CD14-positive monocyte (primary cell): ENCODE results near the gene PGP. TPM values are rescaled to one million over a fixed set of nuclear protein-coding genes. Genes with fewer than 3 reads are reported as not detected.

Source experiments
- DNase-seq, 3 donors: peaks; one replicate each; pipeline ENCODE4 v3.0.0-alpha.2; 2011 to 2022
- H2AFZ ChIP-seq: 2 replicates; pipeline ENCODE4 v1.6.0; 2012; ENCODE audit warnings: mild to moderate bottlenecking, low read depth, low read length, inconsistent platforms; ENCODE audit not compliant: insufficient read depth, poor library complexity, severe bottlenecking
- H3K27ac ChIP-seq, 2 donors: 1 replicate in 1 of 2; 2 replicates in 1 of 2; pipeline ENCODE4 v1.5.1; 2012 to 2013; ENCODE audit warnings: low read length in 2 of 2, control low read depth in 1 of 2, inconsistent platforms in 1 of 2, low read depth in 1 of 2, mild to moderate bottlenecking in 1 of 2
- H3K27me3 ChIP-seq, 2 donors: one replicate each; pipeline versions ENCODE4 v1.6.0 to v1.6.1; 2011 to 2013; ENCODE audit warnings: low read length in 2 of 2; ENCODE audit not compliant: control insufficient read depth in 2 of 2, insufficient read depth in 2 of 2
- H3K36me3 ChIP-seq, 2 donors: replicated peaks in 1 of 2; 1 replicate in 1 of 2; 2 replicates in 1 of 2; pipeline versions ENCODE4 v1.5.1 to v1.6.1; 2012 to 2013; ENCODE audit warnings: low read length in 2 of 2, control low read depth in 1 of 2, inconsistent platforms in 1 of 2, mild to moderate bottlenecking in 1 of 2; ENCODE audit not compliant: insufficient read depth in 2 of 2, control insufficient read depth in 1 of 2
- H3K4me1 ChIP-seq, 2 donors: 1 replicate in 1 of 2; 2 replicates in 1 of 2; pipeline versions ENCODE4 v1.5.1 to v1.6.1; 2012 to 2013; ENCODE audit warnings: low read length in 2 of 2, control low read depth in 1 of 2, inconsistent platforms in 1 of 2, mild to moderate bottlenecking in 1 of 2, moderate library complexity in 1 of 2; ENCODE audit not compliant: insufficient read depth in 2 of 2, control insufficient read depth in 1 of 2
- H3K4me2 ChIP-seq: replicated peaks from 2 replicates; pipeline ENCODE3; 2012; ENCODE audit warnings: low read length, moderate library complexity, mild to moderate bottlenecking; ENCODE audit not compliant: poor library complexity, severe bottlenecking; ENCODE audit errors: extremely low read depth
- H3K4me3 ChIP-seq, 3 experiments: fragments of 200-600 bp in 1 of 3; sonication (generic) in 1 of 3; replicated peaks in 1 of 3; 1 replicate in 2 of 3; 2 replicates in 1 of 3; pipeline ENCODE4 v1.5.1; 2011 to 2013; ENCODE audit warnings: low read length in 3 of 3, mild to moderate bottlenecking in 3 of 3, control low read depth in 2 of 3, low read depth in 2 of 3, inconsistent platforms in 1 of 3, moderate library complexity in 1 of 3
- H3K79me2 ChIP-seq: 2 replicates; pipeline ENCODE4 v1.6.0; 2012; ENCODE audit warnings: mild to moderate bottlenecking, control low read depth, inconsistent platforms, low read length, moderate library complexity; ENCODE audit not compliant: insufficient read depth
- H3K9ac ChIP-seq: 2 replicates; pipeline ENCODE4 v1.6.0; 2017; ENCODE audit warnings: low read length, mild to moderate bottlenecking; ENCODE audit not compliant: insufficient read depth, poor library complexity, severe bottlenecking
- H3K9me3 ChIP-seq, 2 donors: replicated peaks in 1 of 2; 1 replicate in 1 of 2; 2 replicates in 1 of 2; pipeline versions ENCODE4 v1.5.1 to v1.6.1; 2012 to 2013; ENCODE audit warnings: low read length in 2 of 2, control low read depth in 1 of 2; ENCODE audit not compliant: control insufficient read depth in 1 of 2, insufficient read depth in 1 of 2
- H4K20me1 ChIP-seq: 2 replicates; pipeline ENCODE4 v1.6.0; 2012; ENCODE audit warnings: mild to moderate bottlenecking, low read length, control low read depth, moderate library complexity; ENCODE audit not compliant: insufficient read depth
- H3K27ac Mint-ChIP-seq, 7 donors: one replicate each; pipeline ENCODE4 v1.8.0; 2020; ENCODE audit warnings: mild to moderate bottlenecking in 7 of 7, mixed read lengths in 7 of 7, moderate library complexity in 6 of 7, inconsistent platforms in 2 of 7
- H3K27me3 Mint-ChIP-seq, 3 donors: one replicate each; pipeline ENCODE4 v1.8.0; 2021 to 2022; ENCODE audit warnings: low read depth in 3 of 3, mild to moderate bottlenecking in 3 of 3, mixed read lengths in 3 of 3, moderate library complexity in 3 of 3, inconsistent platforms in 1 of 3
- H3K36me3 Mint-ChIP-seq, 2 donors: one replicate each; pipeline ENCODE4 v1.8.0; 2020; ENCODE audit warnings: mixed read lengths in 2 of 2, inconsistent platforms in 1 of 2, mild to moderate bottlenecking in 1 of 2
- H3K4me1 Mint-ChIP-seq: one replicate; pipeline ENCODE4 v1.8.0; 2020; ENCODE audit warnings: mild to moderate bottlenecking, mixed read lengths
- H3K4me3 Mint-ChIP-seq, 2 donors: one replicate each; pipeline ENCODE4 v1.8.0; 2020; ENCODE audit warnings: mild to moderate bottlenecking in 2 of 2, mixed read lengths in 2 of 2, moderate library complexity in 1 of 2
- H3K9me3 Mint-ChIP-seq, 7 donors: one replicate each; pipeline ENCODE4 v1.8.0; 2020 to 2022; ENCODE audit warnings: mixed read lengths in 7 of 7, mild to moderate bottlenecking in 6 of 7, moderate library complexity in 6 of 7, inconsistent platforms in 2 of 7
- WGBS: methylation state at CpG from one replicate; pipeline ENCODE4 v1.1.5; 2013; ENCODE audit warnings: missing lambda C conversion rate; ENCODE audit not compliant: insufficient coverage; 5-methylcytosine and 5-hydroxymethylcytosine counted together
- intact Hi-C, 2 donors: fragments of 100-400 bp; cut with micrococcal nuclease; formaldehyde crosslinking; loops; one replicate each; pipeline versions ENCODE4 v1.15.0 to v1.15.1; 2023
- polyA plus RNA-seq, 3 donors: library from polyadenylated mRNA; depleted of rRNA in 1 of 3; unstranded in 2 of 3; stranded (reverse) in 1 of 3; fragments of 300-500 nt in 2 of 3; fragments of >200 nt in 1 of 3; fragmentation: Illumina TruSeq in 2 of 3; gene quantifications; 1 replicate in 2 of 3; 2 replicates in 1 of 3; pipeline ENCODE4 v1.2.3, GENCODE V29; 2012 to 2021
- TF ChIP-seq, protein P1 (sequence below): fragments of 200-600 bp; IDR thresholded peaks from one replicate; pipeline ENCODE4 v1.8.0; 2022; ENCODE audit warnings: antibody characterized with exemption, mild to moderate bottlenecking

Gene PGP
- polyA plus RNA-seq, 3 donors: 7.2 to 20.2 (median 19.2) TPM

DNA sequence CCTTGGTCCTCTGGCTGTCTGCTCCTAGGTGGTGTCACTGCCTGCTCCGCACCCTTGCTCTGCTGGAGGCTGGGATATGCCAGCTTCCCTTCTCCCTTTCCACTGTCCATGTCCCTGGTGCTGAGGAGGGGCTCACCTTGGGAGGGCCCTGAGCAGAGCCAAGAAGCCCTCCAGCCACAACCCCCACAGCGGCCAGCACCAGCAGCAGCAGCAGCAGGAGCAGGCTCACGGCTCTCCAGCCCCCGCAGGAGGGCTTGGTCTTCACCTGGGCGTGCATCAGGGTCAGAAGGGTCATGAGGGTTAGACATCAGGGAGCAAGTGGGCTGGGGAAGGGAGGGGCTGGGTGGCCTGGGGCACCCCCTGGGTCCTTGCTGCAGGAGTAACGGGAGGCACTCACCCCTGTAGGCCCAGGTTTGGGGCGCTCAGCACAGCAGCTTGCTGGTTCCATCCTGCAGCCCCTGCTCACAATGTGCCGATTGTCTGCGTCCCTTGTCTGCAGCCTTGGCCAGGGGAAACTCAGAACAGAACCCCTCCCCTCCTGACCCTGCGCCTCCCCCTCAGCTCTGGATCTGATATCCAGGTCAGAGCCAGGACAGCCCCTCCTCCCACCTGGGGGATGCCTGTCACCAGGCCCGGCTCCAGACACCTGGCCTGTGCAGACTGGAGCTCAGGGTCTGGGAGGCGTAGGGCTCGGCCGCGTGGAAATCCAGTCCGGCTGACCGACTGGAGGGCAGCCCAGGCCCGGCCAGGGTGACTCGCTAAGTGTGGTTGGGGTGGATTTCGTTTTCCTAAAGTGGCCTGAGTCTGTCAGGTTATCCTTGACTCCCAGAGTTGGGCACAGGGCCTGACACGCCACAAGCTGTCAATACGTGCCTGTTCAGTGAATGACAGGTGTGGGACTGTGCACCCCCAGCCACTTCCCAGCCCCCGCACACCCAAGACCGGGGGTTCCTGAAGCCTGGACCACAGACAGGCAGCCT is 4.0 kb downstream of the PGP start, which contains the start of gene BRICD5:
TSS of gene BRICD5 (minus strand) at position 478 of the 980 bp plus-strand sequence. CDS start at position 448, 30 bp downstream.
- DNase-seq: no peak
- no peak within 1 kb of the TSS for H2AFZ ChIP-seq
- Mint-ChIP-seq H3K9me3 (peaks cover 0 to 2% (median 0%) of the 10 kb centered on the region in 7 donors), H3K36me3 (peaks cover 23 to 43% of the 10 kb centered on the region in 2 donors), H3K4me1 (peaks cover 42% of the 10 kb centered on the region), H3K27ac (peak within 1 kb of the TSS in 1 of 7 donors; percentile 80), H3K27me3 (peaks cover 0 to 4% (median 0%) of the 10 kb centered on the region in 3 donors), H3K4me3 (no peak within 1 kb of the TSS)
- WGBS: 83% methylated on average over 20 of the region's 24 CpGs
- no peak within 1 kb of the TSS for H3K4me2 ChIP-seq
- intact Hi-C loops: no loop called here
- H3K36me3 ChIP-seq: peaks cover 29 to 38% of the 10 kb centered on the region in 2 donors
- no peaks in the 10 kb centered on the region for H3K27me3 ChIP-seq
- no peaks in the 10 kb centered on the region for H3K9me3 ChIP-seq
- no peak within 1 kb of the TSS for H3K9ac ChIP-seq
- H3K4me1 ChIP-seq: peaks cover 37 to 44% of the 10 kb centered on the region in 2 donors
- H4K20me1 ChIP-seq: peaks cover 47% of the 10 kb centered on the region
- TF ChIP-seq, protein P1, sequence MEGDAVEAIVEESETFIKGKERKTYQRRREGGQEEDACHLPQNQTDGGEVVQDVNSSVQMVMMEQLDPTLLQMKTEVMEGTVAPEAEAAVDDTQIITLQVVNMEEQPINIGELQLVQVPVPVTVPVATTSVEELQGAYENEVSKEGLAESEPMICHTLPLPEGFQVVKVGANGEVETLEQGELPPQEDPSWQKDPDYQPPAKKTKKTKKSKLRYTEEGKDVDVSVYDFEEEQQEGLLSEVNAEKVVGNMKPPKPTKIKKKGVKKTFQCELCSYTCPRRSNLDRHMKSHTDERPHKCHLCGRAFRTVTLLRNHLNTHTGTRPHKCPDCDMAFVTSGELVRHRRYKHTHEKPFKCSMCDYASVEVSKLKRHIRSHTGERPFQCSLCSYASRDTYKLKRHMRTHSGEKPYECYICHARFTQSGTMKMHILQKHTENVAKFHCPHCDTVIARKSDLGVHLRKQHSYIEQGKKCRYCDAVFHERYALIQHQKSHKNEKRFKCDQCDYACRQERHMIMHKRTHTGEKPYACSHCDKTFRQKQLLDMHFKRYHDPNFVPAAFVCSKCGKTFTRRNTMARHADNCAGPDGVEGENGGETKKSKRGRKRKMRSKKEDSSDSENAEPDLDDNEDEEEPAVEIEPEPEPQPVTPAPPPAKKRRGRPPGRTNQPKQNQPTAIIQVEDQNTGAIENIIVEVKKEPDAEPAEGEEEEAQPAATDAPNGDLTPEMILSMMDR: no peak
- H3K79me2 ChIP-seq: peaks cover 46% of the 10 kb centered on the region
- no peak within 1 kb of the TSS for H3K4me3 ChIP-seq
- H3K27ac ChIP-seq: no peak within 1 kb of the TSS

DNA sequence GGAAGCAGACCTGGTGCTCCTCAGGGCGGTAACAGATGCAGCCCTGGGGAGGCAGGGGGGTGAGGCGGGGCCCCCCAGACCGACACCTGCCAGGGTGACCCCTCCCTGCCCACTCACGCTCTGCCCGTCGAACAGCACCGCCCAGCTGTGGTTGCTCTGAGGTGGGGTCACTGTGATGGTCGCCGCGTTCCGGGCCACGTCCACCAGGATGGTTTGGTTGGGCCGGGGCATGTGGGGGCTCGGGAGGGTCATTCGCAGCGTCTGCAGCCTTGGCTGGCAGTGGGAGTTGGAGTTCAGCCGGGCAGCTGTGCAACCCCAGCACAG is 4.7 kb downstream of the PGP start:
- peaks cover 47% of the 10 kb centered on the region for H3K79me2 ChIP-seq
- DNase-seq: no peak
- H3K9me3 Mint-ChIP-seq: peaks cover 0 to 2% (median 0%) of the 10 kb centered on the region in 7 donors
- no peak overlapping the region for H3K27ac ChIP-seq
- H3K27ac Mint-ChIP-seq: no peak overlapping the region
- no peak overlapping the region for H3K4me3 ChIP-seq
- H3K4me2 ChIP-seq: no peak overlapping the region
- H4K20me1 ChIP-seq: peaks cover 47% of the 10 kb centered on the region
- H3K9me3 ChIP-seq: no peaks in the 10 kb centered on the region
- intact Hi-C loops: no loop called here
- H3K36me3 ChIP-seq: peaks cover 29 to 38% of the 10 kb centered on the region in 2 donors
- H3K4me3 Mint-ChIP-seq: no peak overlapping the region
- H3K27me3 ChIP-seq: no peaks in the 10 kb centered on the region
- no peak overlapping the region for H2AFZ ChIP-seq
- WGBS: 97% methylated on average over 17 of the region's 17 CpGs
- TF ChIP-seq, protein P1: no peak
- H3K4me1 Mint-ChIP-seq: peaks cover 40% of the 10 kb centered on the region
- peaks cover 23 to 43% of the 10 kb centered on the region in 2 donors for H3K36me3 Mint-ChIP-seq
- H3K9ac ChIP-seq: no peak overlapping the region
- H3K27me3 Mint-ChIP-seq: peaks cover 0 to 4% (median 0%) of the 10 kb centered on the region in 3 donors
- H3K4me1 ChIP-seq: peaks cover 38 to 46% of the 10 kb centered on the region in 2 donors
